ENCODE measurements around the gene GNGT2.
"Not testable (repeated sequence)": the region's sequence is repeated elsewhere in the genome, so short reads cannot be mapped to it uniquely, and the experiment has no call there.

- TF ChIP-seq CTCF (conservative IDR thresholded peaks at IDR 0.05 in 1 of 2, IDR thresholded peaks at IDR 0.05 in 1 of 2; ENCODE audit: extremely low read depth in 1 of 2, insufficient read depth in 1 of 2, low read depth in 1 of 2, low read length in 2 of 2); EZH2 (IDR thresholded peaks at IDR 0.05; ENCODE audit: borderline replicate concordance, low read length): not testable (repeated sequence)
Measured at GRCh38 chr17:49185381-49185780, 25.0 kb downstream of the GNGT2 start.

All from mammary epithelial cell (primary cell).